Activated CD8-positive, alpha-beta memory T cell treated with anti-CD3 and anti-CD28 coated beads, Interleukin-2, amount 50 U/mL, for 1 hour (primary cell): Measurements from ENCODE around the gene FSCB.
"Not testable (repeated sequence)": the region's sequence is repeated elsewhere in the genome, so short reads cannot be mapped to it uniquely, and the experiment has no call there.

ENCODE experiments used
- DNase-seq: peaks from one replicate; pipeline ENCODE4 v3.0.0-alpha.2; 2020; ENCODE audit errors: extremely low read depth

Gene FSCB, protein sequence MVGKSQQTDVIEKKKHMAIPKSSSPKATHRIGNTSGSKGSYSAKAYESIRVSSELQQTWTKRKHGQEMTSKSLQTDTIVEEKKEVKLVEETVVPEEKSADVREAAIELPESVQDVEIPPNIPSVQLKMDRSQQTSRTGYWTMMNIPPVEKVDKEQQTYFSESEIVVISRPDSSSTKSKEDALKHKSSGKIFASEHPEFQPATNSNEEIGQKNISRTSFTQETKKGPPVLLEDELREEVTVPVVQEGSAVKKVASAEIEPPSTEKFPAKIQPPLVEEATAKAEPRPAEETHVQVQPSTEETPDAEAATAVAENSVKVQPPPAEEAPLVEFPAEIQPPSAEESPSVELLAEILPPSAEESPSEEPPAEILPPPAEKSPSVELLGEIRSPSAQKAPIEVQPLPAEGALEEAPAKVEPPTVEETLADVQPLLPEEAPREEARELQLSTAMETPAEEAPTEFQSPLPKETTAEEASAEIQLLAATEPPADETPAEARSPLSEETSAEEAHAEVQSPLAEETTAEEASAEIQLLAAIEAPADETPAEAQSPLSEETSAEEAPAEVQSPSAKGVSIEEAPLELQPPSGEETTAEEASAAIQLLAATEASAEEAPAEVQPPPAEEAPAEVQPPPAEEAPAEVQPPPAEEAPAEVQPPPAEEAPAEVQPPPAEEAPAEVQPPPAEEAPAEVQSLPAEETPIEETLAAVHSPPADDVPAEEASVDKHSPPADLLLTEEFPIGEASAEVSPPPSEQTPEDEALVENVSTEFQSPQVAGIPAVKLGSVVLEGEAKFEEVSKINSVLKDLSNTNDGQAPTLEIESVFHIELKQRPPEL

DNA sequence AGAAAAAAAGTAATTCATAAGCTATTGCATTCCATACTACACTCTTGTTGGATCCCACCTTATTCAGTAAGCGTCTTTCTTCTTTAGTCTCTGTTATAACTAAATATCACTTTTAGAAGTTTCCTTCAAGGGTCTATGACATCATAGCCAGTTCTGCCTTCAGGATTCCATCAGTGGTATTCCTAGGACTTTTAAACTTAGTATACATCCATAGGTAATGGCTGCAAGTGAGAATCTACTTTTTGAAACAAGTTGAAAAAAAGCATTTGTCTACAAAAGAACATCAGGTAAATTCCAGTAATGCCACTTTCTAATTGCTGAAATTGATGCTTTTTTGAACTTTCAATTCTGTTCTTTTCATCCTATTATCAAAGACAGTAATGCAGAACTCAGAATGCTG lies at the start of gene FSCB:
Gene FSCB (minus strand): TSS at position 101 of the 400 bp plus-strand sequence. CDS start 296 bp downstream, outside the sequence.
- DNase-seq: no peak

DNA sequence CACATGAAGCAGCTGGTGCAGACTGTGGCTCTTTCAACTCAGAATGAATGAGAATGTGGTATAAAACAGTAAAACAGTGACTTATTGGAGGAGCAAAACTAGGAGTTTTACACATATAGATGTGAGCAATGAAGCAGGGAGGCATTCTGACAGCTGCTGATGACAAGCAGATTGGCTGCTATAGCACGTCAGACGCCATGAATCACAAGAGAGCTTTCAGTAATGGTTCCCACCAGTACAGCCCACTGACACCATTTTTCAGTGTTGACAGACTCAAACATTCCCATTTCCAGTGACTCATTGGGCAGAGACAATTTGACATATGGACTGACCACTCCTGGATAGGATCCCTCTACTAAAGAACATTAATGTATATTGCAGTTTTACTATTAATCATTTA lies 24.6 kb upstream of the FSCB start:
- DNase-seq: no peak

DNA sequence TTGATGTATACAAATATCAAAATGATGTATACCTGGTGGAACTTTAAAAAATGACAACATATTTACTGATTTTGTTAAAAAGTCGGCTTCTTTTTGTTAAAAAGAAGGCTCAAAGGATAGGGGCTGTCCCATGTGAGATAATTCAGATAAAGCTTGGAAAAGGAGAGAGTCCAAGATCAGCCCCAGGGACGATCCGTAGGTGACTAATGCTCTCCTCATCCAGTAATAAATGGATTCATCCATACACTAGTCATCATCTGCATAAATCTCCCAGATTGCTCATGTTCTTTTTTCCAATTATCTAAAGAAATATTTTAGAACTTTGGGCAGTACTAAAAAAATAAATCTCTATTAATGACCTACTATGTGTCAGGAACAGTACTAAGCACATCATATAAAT lies 23.4 kb upstream of the FSCB start:
- DNase-seq: no peak

DNA sequence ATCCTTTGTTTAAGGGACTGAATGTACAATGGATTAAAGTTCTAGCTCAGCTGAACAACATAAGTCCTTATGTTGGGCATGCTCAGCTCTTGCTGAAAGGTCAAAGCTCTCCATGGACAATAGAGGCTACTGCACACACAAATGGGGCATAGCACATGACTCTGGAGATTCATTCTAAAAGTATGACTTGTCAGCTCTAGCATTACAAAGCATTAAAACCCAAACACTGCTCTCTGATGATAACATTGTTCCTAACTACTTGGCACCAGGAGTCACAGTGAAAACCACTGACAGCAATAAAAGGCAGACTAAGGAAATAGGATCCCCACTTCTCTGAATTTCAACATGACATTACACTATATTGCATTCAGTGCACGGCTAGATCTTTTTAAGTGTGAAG lies 21.9 kb upstream of the FSCB start:
- no peak for DNase-seq

DNA sequence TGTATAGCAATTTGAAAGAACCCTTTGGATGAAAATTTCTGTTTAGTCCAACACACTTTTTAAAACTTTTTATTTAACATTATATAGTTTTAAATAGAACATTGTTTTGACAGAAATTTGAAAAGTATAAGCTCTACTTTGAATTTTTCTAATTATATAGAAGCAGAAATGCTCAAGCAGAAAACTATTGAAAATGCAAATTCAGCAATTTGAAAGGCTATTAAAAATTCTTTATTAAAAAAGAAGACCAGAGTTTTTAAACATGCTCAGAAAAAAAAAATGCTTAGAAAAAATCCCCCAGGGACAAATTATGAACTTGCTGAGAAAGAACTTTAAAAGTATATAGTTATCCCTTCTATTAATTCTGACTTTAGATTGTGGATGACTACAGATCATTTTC lies 21.1 kb upstream of the FSCB start:
- DNase-seq: no peak

DNA sequence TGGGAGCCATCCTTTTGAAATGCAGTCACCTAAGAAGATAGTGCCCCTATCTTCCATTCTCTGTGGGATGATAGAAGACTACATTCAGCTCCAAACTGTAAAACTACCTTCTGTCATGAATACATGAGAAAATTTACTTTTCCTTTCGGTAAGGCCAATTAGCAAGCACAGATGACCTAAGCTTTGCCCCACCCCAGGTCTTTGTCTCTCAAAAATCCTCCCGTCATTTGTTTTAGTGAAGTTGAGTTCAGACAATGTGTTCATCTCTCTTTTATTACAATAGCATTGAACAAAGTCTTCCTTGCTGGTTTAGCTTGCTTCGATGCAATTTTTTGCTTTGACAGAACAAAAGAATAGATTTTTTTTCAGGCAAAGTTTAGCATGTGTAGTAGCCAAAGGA lies 18.2 kb upstream of the FSCB start:
- no peak for DNase-seq

DNA sequence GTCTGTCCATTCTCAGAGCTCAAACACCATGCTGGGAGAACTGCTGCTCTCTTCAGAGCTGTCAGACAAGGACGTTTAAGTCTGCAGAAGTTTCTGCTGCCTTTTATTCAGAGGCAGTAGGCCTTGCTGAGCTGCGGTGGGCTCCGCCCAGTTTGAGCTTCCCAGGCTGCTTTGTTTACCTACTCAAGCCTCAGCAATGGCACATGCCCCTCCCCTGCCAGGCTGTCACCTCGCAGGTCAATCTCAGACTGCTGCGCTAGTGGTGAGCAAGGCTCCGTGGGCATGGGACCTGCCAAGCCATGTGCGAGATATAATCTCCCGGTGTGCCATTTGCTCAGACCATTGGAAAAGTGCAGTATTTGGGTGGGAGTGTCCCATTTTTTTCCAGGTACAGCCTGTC lies 8.6 kb upstream of the FSCB start:
- not testable (repeated sequence) for DNase-seq

DNA sequence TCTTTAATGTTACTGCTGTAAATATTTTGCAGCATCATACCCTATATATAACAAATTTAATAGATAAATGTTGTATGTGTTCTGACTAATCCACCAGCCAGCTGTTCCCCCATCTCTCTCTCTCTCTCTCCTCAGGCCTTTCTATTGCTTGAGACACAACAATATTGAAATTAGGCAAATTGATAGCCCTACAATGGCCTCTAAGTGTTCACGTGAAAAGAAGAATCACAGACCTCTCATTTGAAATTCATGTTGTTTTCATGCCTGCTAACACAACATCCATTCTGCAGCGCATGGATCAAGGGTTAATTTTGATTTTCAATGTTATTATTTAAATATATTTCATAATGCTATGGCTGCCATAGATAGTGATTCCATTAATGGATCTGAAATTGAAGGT lies 1.8 kb upstream of the FSCB start:
- no peak for DNase-seq

DNA sequence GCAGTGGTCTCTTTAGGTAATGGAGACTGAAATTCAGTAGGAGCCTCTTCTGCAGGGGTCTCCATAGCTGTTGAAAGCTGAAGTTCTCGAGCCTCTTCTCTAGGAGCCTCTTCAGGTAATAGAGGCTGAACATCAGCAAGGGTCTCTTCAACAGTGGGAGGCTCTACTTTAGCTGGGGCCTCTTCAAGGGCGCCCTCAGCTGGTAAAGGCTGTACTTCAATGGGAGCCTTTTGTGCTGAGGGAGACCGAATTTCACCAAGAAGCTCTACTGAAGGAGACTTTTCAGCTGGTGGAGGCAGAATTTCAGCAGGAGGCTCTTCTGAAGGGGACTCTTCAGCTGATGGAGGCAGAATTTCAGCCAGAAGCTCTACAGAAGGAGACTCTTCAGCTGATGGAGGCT lies 1.5 kb downstream of the FSCB start:
- no peak for DNase-seq

DNA sequence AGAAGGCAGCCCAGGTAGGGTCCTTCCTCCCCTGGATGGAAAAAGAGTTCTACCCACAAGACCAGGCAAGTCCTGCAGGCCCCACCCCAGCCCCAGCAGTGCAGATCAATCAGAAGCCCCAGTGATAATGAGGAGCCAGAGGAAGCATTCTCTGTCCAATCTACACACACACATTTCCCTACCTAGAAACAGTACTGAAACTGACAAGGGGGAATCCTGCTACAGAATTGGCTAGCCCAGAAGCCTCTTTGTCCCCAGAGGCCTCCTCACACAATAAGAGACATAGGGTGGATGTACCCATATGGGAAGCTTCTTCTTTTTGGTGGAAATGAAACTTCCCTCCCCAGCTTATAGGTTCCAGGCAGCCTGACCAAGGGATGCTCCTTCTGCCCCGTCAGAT lies 9.9 kb downstream of the FSCB start:
- no peak for DNase-seq

DNA sequence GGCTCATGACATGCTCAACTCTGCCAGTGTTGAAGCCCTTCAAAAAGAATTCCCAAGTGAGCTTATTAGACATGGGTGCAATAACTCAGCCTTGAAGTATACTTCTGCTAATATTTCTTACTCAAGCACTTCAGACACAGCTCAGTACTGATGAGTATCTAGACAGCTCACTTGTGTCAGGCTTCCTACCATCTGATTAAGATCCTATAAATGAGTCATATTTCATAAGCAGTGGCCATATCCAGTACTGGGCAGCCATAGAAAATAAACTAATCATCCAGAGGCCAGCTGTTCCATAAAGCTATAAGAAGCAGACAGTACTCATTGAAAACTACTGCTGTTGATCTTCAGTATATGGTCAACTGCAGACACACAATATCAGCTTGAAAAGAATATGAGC lies 12.9 kb downstream of the FSCB start:
- no peak for DNase-seq

DNA sequence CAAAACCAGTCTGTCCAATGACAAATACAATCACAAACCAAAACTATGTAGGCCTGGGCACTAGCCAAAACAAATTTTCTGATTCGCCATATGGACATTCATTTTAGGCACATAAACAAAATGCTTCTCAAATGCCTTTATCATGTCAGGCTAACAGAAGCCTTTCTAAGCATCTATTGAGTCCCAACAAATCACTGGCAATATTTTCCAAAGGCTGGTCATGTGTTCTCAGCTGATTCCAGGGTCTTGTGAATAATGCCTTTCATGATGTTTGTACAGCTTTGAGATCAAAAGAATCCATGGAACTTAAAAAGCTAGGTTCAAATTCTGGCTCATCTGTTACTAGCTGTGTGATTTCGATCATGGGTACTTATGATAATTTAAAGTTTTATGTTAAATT lies 16.1 kb downstream of the FSCB start:
- no peak for DNase-seq

DNA sequence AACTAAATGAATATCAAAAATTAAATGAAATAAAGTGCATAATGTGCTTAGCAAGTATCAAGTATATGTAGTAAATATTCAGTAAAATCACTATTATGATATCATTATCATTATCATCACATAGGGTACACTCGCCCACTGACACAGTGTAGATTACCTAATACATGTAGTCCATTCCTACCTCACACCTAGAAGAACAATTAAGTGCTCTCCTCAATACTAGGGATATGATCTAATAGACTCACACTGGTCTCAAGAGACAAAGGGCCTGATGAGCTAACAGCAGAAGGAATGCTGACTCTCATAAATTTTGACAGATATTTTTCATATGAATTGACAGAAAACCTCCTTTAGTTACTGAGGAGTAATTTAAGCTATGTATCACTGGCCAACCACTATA lies 29.1 kb downstream of the FSCB start:
- no peak for DNase-seq

DNA sequence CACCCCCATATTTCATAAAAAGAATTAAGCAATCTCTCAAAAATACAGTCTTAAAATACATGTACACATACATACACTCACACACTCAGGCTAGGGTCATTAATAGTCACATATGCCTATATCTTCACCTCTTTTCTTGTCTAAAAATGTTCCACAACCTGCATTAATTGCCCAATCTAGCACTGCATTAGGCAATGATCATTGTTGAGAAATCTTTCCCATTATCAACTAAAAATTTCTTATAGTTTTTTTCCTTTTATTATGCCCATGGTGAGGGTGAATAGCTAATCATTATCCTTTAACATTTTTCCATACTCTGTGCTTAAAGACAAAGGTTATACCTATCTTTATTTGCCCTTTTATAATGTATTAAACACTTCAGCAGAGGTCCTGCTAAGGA lies 38.3 kb downstream of the FSCB start:
- DNase-seq: no peak

DNA sequence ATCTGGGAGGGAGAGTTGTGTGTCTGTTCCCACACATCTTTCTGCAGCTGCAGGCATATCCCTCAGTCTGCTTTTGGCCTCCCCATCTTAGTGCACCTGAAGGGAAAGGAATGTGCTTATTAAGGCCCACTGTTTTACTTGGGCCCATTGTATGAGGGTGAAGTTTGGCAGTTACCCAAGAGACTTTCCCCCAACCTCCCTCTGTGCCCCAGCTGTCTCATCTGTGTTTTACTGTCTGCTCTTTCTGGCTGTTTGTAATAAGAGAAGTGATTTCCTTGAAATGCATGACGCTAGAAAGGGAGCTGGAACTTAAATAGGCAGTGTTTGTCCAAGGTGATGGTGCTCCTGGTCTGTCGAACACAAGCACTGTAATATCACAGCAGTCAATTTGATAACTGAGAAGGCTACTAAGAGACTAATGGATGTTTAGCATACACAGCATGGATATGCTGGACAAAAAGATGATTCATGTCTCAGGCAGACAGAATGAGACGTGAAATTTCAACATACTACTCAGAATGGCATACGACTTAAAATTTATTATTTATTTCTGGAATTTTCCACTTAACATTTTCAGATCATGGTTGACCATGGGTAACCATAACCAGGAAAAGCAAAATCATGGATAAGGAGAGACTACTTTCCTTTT lies 43.6 kb downstream of the FSCB start:
- no peak for DNase-seq

DNA sequence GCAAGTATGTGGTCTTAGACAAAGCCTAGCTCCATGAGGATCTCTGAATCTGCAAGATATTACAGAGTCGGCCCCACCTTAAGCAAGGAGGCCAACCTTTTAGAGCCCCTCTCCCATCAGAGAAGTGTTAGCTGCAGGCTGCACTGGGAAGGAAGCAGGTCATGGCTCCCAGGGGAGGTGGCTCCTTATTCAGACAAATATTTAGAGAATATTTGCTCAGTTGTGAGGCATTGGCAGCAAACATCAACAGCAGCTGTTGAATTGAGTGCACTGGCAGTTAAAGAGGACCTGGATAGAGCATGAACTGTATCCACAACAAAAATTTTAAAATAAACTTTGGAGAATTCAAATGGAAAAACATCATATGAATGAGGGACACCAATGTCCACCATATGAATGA lies 44.7 kb downstream of the FSCB start:
- DNase-seq: no peak

DNA sequence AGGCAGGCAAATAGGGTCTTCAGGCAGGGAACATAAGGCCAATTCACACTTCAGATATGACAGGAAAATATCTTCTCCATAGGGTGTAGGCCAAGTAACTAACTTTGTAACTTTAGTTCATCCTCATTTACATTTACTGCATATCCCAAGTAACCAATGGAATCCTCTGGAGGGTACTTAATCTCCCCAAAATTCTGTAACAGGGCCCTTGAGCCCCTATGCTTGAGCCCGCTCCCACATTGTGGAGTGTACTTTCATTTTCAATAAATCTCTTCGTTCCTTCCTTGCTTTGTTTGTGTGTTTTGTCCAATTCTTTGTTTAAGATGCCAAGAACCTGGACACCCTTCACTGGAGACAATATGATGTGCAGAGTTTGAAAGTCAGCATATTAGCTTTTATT lies 45.3 kb downstream of the FSCB start:
- no peak for DNase-seq
